KOPT-K1 (cell line): ENCODE data around the gene ZNF830.
"Not testable (repeated sequence)": the region's sequence is repeated elsewhere in the genome, so short reads cannot be mapped to it uniquely, and the experiment has no call there.

ENCODE experiments used
- H3K27ac ChIP-seq: fragments of 200-600 bp; sonication (generic); 2 replicates; pipeline ENCODE4 v1.5.1; 2016; ENCODE audit warnings: antibody characterized with exemption, mild to moderate bottlenecking, low read depth, low read length; ENCODE audit not compliant: poor library complexity, severe bottlenecking
- H3K36me3 ChIP-seq: fragments of 200-600 bp; sonication (generic); 2 replicates; pipeline ENCODE4 v1.5.1; 2017; ENCODE audit warnings: antibody characterized with exemption, mild to moderate bottlenecking, low read length, moderate library complexity; ENCODE audit not compliant: insufficient read depth
- H3K9me3 ChIP-seq: fragments of 200-600 bp; sonication (generic); 2 replicates; pipeline ENCODE4 v1.5.1; 2017; ENCODE audit warnings: antibody characterized with exemption, low read length, mild to moderate bottlenecking; ENCODE audit not compliant: insufficient read depth, poor library complexity, severe bottlenecking

Gene ZNF830, protein sequence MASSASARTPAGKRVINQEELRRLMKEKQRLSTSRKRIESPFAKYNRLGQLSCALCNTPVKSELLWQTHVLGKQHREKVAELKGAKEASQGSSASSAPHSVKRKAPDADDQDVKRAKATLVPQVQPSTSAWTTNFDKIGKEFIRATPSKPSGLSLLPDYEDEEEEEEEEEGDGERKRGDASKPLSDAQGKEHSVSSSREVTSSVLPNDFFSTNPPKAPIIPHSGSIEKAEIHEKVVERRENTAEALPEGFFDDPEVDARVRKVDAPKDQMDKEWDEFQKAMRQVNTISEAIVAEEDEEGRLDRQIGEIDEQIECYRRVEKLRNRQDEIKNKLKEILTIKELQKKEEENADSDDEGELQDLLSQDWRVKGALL

DNA sequence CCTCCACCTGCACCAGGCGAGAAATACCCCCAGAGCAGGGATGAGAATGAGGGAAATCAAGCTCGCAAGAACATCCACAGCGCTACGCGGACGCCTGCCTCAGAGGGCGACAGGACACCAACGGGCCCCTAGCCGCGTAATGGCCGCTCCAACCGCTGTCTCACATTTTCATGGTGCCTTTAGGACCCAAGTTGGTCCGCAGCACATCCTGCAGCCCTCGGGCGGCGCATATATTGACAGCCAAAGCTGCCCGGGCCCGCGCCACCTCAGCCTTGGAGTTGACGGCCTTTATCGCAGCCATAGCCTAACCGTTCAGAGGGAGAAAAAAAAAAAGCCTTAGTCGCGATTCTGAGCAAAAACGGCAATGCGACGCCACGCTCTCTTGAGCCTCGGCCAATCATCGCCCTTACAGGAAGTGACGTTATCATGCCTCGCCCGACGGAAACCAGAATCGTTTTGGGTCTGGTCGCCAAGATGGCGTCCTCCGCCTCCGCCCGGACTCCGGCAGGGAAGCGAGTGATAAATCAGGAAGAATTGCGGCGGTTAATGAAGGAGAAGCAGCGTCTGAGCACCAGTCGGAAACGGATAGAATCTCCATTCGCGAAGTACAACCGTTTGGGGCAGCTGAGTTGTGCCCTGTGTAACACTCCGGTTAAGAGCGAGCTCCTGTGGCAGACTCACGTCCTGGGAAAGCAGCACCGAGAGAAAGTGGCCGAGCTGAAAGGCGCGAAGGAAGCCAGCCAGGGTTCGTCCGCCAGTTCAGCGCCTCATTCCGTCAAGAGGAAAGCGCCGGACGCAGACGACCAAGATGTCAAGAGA, at the start of gene ZNF830, which contains the start of gene CCT6B:
Gene ZNF830 (plus strand): TSS at position 448 of the 819 bp plus-strand sequence. CDS start 27 bp downstream, at position 475.
Gene CCT6B (minus strand): TSS at position 368 of the 819 bp plus-strand sequence. CDS start 67 bp downstream, at position 301.
- H3K27ac ChIP-seq, result peak within 1 kb of the TSS; percentile 93
- no peaks in the 10 kb centered on the region for H3K9me3 ChIP-seq
- H3K36me3 ChIP-seq, result peaks cover 33% of the 10 kb centered on the region

GRCh38 chr17:34913001-34913400, 48.3 kb upstream of the ZNF830 start:
- H3K9me3 ChIP-seq, result no peaks in the 10 kb centered on the region
- no peak overlapping the region for H3K27ac ChIP-seq
- H3K36me3 ChIP-seq, result no peaks in the 10 kb centered on the region

GRCh38 chr17:34916120-34916519, 45.2 kb upstream of the ZNF830 start:
- Histone ChIP-seq H3K9me3 (no peaks in the 10 kb centered on the region), H3K36me3 (no peaks in the 10 kb centered on the region)

DNA sequence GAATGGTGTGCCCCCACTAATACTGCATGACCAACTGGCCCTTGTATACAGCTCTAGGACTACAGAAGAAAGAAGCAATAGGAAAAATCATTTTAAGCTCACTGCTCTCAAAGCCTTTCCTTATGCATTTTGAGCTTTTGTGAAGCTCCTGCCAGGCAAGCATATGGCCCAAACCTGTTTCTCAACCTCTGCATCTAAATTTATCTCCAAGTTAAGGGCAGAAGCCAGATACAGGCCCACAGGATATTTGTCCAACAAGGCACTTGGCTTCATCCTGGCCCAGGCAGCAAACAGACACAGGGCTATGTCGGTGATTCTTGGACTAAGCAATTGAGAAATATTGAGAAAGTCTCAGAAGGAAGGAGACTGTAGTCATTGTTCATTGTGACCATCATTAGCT, 44.0 kb upstream of the ZNF830 start:
- no peaks in the 10 kb centered on the region for H3K36me3 ChIP-seq
- no peaks in the 10 kb centered on the region for H3K9me3 ChIP-seq
- no peak overlapping the region for H3K27ac ChIP-seq

More at GRCh38 chr17:34916120-34916519, 45.2 kb upstream of the ZNF830 start:
- no peak overlapping the region for H3K27ac ChIP-seq

DNA sequence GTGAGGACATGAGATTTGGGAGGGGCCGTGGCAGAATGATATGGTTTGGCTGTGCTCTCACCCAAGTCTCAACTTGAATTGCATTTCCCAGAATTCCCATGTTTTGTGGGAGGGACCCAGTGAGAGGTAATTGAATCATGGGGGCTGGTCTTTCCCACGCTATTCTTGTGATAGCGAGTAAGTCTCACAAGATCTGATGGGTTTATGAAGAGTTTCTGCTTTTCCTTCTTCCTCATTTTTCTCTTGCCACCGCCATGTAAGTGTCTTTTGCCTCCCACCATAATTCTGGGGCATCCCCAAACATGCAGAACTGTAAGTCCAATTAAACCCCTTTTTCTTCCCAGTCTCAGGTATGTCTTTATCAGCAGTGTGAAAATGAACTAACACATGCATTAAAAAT, 40.7 kb upstream of the ZNF830 start:
- no peak overlapping the region for H3K27ac ChIP-seq
- no peaks in the 10 kb centered on the region for H3K9me3 ChIP-seq
- H3K36me3 ChIP-seq, result no peaks in the 10 kb centered on the region

DNA sequence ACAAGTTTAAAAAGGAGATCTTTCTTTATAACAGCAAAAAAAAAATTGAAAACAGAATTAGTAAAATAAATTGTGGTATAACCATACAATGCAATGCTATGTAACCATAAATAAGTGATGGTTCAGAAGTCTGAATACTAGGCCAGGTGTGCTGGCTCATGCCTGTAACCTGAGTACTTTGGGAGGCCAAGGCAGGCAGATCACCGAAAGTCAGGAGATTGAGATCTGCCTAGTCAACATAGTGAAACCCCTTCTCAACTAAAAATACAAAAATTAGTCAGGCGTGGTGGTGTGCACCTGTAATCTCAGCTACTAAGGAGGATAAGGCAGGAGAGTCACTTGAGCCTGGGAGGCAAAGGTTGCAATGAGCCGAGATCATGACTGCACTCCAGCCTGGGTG, 34.7 kb upstream of the ZNF830 start:
- H3K36me3 ChIP-seq, result no peaks in the 10 kb centered on the region
- no peaks in the 10 kb centered on the region for H3K9me3 ChIP-seq
- no peak overlapping the region for H3K27ac ChIP-seq

GRCh38 chr17:34930283-34930682, 31.1 kb upstream of the ZNF830 start:
- no peaks in the 10 kb centered on the region for H3K36me3 ChIP-seq
- H3K9me3 ChIP-seq, result no peaks in the 10 kb centered on the region
- H3K27ac ChIP-seq, result no peak overlapping the region

- not testable (repeated sequence) for H3K36me3 ChIP-seq, H3K27ac ChIP-seq, H3K9me3 ChIP-seq
These were observed 10.6 kb upstream of the ZNF830 start for GRCh38 chr17:34950780-34951179.

GRCh38 chr17:34958438-34958837, 2.9 kb upstream of the ZNF830 start:
- no peak overlapping the region for H3K27ac ChIP-seq
- no peaks in the 10 kb centered on the region for H3K9me3 ChIP-seq
- peaks cover 4% of the 10 kb centered on the region for H3K36me3 ChIP-seq

DNA sequence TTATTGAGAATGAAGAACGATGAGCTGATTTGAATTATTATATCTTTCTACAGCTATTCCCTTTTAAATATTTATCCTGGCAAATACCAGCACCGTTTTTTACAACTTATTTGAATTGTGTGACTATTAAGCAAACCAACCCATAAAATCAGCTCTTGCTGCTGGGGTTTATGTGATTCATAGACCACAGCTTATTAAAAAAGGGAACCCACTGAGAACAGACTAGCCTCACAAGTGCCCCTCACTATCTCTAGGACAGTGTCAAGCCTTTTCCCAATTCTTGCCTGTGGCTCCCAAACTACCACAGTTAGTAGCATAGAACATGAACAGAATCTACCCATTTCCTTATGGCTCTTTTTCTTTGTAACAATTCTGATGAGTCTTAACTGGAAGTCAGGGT, 12.8 kb downstream of the ZNF830 start:
- H3K27ac ChIP-seq, result no peak overlapping the region
- no peaks in the 10 kb centered on the region for H3K9me3 ChIP-seq
- H3K36me3 ChIP-seq, result peaks cover under 1% of the 10 kb centered on the region; the same call in 1 of the 2 replicates

GRCh38 chr17:34974794-34975785, 13.8 kb downstream of the ZNF830 start:
- Histone ChIP-seq H3K27ac (no peak overlapping the region), H3K9me3 (no peaks in the 10 kb centered on the region), H3K36me3 (no peaks in the 10 kb centered on the region)

DNA sequence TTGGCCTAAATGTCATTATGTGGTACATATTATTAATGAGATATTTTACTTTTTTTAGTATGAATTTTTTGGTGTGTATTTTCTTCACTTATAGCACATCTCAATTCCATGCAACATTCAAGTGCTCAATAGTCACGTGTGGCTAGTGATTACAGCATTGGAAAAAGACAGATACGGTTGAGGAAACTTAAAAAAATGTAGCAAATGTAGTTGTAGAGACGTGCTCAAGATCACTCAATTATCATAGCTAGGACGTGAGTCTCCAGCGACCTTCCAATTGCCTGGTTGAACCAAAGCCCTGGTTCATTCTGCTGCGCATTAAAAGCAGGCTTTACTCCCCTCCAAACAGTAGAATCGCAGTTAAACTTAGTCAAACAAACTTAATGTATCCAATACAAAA, 17.8 kb downstream of the ZNF830 start:
- Histone ChIP-seq H3K27ac (no peak overlapping the region), H3K36me3 (peaks cover 10% of the 10 kb centered on the region), H3K9me3 (no peaks in the 10 kb centered on the region)

GRCh38 chr17:34979650-34980352, 18.5 kb downstream of the ZNF830 start:
- Histone ChIP-seq H3K36me3 (peaks cover 12% of the 10 kb centered on the region), H3K27ac (peak overlapping the region; percentile 91), H3K9me3 (no peaks in the 10 kb centered on the region)

GRCh38 chr17:34980353-34980680, 19.0 kb downstream of the ZNF830 start, which contains the start of gene LIG3:
LIG3 (plus strand) TSS chr17:34980512; CDS start chr17:34983006, 2,494 bp downstream.
- H3K27ac ChIP-seq, result peak within 1 kb of the TSS; percentile 91
- no peaks in the 10 kb centered on the region for H3K9me3 ChIP-seq
- H3K36me3 ChIP-seq, result peaks cover 17% of the 10 kb centered on the region
